GM12874 (cell line): ENCODE measurements around the gene HOXC10.

Source experiments
- CTCF ChIP-seq: IDR thresholded peaks from 2 replicates; pipeline ENCODE4 v1.5.1; 2011; ENCODE audit warnings: low read depth, mild to moderate bottlenecking, control low read depth, low read length, moderate library complexity; ENCODE audit not compliant: insufficient read depth

The HOXC10 gene

GRCh38 chr12:54021432-54022013 is 36.6 kb downstream of the HOXC10 start:
- TF ChIP-seq CTCF, result peak; percentile 48

GRCh38 chr12:54022960-54023884 is 38.3 kb downstream of the HOXC10 start:
- no peak for TF ChIP-seq CTCF

GRCh38 chr12:54024127-54024526 is 39.2 kb downstream of the HOXC10 start:
- TF ChIP-seq CTCF, result no peak

GRCh38 chr12:54024581-54025305 is 39.8 kb downstream of the HOXC10 start:
- no peak for TF ChIP-seq CTCF

- TF ChIP-seq CTCF, result no peak
Measured at GRCh38 chr12:54025499-54026405, 40.8 kb downstream of the HOXC10 start.

- no peak for TF ChIP-seq CTCF
Measured at GRCh38 chr12:54026640-54027441, 41.9 kb downstream of the HOXC10 start.
